ENCODE data around the gene TPCN2.

The TPCN2 gene

DNA sequence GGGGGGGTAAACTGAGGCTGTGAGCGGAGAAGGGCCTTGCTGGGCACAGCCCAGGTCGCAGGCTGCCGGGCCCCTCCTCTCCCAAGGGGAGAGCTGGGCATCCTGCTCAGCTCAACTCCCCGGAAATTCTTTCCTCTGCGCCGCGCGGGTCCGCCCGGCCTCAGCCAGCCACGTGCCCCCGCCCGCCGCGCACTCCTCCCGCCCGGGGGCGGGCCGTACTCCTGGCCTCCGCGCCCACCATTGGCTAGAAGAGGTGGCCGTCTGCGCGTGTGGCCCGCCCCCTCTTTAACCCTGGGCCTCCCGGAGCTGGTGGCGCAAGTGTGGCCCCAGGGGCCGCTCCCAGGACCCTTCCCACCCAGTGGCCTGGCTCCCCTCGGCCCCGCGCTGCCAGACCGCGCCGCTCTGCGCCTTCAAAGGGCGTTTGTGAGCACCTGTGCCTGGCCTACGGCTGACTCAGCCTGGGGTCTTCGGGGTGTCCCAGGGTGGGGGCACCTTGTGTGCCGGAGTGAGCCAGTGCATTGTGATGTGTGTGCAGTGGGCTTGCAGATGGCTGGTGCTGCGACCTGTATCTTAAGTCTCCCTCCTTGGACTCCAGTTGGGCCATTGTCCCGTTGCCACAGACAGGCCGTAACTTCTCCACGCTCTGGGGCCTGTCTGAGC, 37.6 kb upstream of the TPCN2 start:
- no peak for DNase-seq

GRCh38 chr11:69011624-69012091, 37.1 kb upstream of the TPCN2 start:
- DNase-seq, result no peak

DNA sequence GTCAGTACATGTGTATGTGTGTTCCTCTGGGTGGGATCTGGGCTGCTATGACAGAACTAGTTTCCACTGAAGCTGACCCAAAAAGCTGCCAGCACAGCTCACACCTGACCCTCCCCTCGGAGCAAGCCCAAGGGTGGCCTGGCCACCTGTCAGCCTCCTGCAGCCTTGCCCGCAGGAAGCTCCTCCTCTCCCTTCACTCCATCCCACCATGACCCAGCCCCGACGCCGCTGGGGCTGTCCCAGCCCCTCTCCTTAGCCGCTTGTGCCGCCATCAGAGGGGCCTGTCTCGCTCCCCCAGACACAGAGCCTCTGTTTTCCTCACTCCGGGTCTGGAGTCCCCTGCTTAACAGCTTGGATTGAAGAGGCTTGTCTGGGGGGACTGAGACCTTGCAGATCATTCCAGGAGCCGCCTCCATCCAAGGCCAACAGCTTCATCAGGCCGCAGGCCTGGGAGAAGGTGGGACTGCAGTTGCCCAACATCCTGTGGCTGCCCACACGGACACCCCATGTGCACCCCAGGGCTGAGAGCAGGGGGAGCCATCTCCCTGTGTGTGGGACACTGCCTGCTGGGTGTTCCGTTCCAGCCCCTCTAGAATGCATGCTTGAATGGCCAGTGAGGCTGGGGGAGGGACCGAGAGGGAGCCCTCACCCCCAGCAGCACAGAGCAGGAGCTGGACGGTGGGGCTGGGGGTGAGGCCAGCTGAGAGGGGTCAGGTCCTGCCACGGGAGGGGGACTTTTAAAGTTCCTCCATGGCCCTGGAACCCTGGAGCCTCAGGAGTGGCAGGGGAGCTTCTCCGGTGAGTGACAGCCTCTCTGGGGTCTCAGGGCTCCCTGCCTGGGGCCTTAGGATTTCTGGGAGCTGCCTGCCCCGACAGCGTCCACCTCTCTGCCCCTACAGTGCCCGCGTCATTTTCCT, 36.4 kb upstream of the TPCN2 start:
- no peak for DNase-seq

DNA sequence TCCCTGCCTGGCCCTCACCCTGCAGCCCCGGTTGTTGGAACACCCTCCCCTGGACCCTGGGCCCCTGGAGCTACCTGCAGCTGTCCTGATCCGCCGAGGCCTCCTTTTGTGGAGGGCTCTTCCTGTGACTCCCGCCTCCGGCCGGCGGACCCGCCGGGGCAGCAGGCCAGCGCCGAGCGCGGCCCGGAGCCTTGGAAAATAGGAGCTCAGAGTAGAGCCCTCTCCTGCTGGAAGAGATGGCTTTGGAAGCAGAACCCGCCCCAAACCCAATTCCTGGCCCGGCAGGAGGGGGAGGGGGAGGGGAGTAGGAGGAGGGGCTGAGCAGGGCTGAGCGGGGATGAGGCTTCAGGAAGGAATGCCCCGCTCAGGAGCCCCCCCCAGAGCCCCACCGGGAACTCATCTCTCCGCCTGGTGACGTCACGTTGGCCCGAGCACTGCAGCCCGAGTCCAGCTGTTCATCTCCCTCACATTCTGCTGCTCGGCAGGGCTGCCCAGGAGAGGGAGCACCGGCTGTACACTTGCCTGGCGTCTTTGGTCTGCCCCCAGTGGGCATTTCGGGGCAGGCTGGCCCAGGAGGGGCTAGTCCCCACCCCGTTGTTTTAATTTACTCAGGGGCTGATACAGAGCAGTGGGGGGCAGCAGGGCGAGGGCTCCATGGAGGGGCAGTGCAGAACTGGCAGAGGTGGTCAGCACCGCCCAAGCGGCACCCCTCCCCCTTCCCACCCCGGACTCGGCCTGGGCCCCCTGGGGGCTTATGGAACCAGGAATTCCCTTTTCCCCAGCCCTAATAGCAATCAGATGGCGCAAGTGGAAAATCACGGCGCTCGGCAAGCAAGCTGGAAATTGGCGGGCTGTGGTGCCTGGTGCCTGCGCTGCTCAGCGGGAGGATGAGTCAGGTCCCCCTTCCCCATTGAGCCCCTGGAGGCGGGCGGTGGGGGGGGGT, 35.5 kb upstream of the TPCN2 start, which contains the start of gene MRGPRF:
Gene MRGPRF (minus strand): TSS at position 238 of the 943 bp plus-strand sequence. CDS start 3,345 bp downstream, outside the sequence.
- DNase-seq, result no peak

- no peak for DNase-seq
Measured at GRCh38 chr11:69014084-69014851, 34.5 kb upstream of the TPCN2 start.

DNA sequence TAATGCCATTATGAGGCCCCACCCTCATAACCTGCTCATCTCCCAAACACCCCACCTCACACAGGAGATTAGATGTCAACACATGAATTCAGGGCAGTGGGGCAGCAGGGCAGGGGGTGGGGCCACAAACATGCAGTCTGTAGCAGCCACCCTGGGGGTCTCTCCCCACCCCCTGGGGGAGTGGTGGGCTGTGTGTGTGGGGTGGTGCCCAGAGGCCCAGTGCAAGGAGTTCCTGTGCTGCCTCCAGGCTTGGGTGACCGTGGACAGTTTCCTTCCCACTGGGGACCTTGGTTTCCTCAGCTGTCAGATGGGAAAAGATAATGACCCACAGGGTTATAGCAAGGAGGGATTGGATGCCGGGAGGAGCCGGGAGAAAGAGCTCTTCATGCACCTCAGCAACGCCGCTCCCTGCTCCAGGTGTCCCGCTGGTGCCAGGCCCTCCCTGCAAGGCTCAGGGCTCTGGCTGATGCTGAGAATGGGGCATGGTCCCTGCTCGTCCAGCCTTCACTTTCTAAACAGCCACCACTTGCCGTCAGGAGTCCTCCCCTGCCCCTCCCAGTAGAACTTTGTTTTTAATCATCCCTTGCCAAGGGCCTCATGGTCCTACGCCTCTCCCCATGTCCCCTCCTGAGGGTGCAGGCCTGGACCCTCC, 33.7 kb upstream of the TPCN2 start:
- no peak for DNase-seq

DNA sequence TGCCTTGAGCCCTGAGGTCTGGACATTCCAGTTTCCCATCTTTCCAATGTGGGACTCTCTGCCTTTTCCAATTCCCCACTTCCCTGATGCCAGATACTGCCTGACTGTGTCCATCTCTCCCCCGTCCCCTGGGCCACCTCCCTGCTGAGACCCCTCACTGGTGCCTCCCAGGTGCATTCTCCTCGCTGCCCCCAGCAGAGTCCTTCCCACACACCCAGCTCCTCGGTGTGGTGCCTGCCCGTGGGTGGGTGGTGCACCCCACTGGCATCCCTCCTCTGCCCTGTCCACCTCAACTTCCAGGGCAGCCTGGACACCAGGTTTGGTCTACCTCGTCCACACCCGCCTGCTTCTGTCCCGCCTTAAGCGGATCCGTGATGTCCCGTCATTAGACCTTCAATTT, 30.8 kb upstream of the TPCN2 start:
- no peak for DNase-seq

GRCh38 chr11:69018924-69019323, 29.8 kb upstream of the TPCN2 start:
- no peak for DNase-seq

DNA sequence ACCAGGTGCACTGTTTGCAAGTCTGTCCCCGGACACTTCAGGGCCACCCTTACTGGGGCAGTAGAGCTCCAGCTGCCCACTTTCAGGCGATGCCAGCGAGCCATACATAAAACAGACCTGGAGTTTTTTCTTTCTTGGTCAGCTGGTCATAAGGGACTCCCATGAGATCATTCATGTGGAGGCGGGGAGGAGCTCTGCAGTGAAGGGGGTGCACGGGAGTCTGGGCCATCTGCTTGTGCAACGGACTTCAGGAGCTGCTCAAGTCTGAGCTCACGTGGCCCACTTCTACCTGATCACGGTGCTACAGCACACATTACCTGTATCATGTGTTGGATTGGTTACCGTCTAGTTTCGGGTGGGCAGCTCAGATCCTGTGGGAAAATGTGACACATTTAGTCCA, 26.5 kb upstream of the TPCN2 start:
- DNase-seq, result no peak

DNA sequence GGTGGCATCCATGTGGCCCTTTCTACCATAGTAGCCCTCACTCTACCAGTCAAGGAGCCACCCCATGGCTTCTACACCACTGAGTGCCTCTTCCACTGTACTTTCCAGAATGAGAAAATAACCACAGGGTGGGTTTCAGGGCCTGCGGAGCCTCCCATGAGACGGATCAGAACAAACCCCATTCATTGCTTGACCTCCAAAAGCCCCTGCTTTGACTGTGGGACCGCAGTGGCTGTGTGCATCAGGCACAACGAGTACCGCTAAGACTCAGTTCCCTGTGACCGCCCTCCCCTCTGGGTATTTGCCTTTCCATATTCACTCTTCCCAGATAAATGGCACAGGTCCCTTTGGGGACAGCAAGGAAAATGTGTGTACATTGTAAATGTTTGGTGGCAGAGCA, 24.2 kb upstream of the TPCN2 start:
- no peak for DNase-seq

DNA sequence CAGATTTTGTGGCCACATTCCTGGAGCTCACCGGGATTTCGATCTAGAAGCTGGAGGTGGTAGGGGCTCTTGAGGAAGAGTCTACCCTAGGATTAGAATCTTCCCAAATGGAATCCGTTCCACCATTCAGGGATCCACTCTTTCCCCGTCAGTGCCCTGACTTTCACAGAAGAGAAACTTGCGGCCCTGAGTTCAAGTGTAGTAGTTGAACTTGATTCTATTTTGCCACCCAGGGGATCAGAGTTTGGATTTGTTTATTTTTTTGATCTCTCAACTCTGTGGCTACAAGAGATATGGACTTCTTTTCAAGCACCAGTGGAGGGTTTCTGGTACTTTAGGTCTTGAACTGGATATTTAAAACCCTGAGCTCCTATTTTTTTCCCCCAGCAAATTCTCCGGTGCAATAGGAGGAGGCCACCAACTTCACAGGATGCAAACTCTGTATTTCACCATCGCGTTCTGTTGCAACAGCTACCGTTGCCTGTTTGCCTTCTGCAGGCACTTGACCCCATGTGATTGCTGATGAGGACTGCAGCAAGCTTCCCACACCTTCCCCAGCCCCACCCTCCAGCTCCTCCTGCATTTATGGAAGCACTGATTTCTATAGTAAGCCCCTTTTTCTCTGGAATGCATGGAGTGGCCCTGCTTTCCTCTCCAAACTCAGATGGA, 20.9 kb upstream of the TPCN2 start:
- DNase-seq, result no peak

- no peak for DNase-seq
Measured at GRCh38 chr11:69030301-69030700, 18.4 kb upstream of the TPCN2 start.

DNA sequence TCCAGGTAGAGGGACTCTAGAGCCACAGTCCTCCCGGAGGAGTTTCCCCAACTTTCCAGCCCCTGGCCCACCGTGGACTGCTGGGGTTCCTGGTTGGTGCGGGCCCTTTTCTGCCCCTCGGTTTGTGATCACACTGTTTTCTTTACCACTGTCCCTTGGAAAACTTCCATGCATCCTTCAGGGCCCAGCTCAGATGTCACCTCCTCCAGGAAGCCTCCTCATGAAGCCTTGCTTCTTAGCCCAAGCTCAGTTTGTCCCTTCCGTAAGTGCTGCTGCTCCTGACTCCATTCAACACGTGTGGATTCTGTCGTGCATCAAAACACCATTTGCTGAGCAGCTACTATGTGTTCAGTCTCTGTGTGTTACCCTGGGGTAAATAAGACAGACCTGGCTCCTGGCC, 15.9 kb upstream of the TPCN2 start:
- no peak for DNase-seq

DNA sequence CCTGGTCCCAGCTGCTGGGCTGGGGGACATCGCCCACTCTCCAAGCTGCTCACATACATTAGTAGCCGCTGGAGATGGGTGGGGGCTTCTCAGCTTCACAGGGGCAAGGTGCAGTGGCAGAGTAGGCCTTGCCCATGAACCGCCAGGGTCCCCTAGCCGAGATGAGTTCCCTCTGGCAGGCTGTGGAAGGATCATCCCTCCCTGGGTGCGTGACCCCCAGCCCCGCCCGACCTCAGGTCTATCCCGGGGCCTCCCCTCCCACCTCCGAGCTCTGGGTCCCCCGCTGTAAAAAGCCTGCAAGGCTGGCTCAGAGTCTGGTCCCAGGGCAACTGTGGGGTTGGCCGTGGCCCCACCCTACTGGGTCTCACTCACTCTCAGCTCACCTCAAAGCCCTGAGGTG, 15.3 kb upstream of the TPCN2 start:
- no peak for DNase-seq

- DNase-seq, result no peak
Measured at GRCh38 chr11:69034123-69034867, 14.4 kb upstream of the TPCN2 start.

DNA sequence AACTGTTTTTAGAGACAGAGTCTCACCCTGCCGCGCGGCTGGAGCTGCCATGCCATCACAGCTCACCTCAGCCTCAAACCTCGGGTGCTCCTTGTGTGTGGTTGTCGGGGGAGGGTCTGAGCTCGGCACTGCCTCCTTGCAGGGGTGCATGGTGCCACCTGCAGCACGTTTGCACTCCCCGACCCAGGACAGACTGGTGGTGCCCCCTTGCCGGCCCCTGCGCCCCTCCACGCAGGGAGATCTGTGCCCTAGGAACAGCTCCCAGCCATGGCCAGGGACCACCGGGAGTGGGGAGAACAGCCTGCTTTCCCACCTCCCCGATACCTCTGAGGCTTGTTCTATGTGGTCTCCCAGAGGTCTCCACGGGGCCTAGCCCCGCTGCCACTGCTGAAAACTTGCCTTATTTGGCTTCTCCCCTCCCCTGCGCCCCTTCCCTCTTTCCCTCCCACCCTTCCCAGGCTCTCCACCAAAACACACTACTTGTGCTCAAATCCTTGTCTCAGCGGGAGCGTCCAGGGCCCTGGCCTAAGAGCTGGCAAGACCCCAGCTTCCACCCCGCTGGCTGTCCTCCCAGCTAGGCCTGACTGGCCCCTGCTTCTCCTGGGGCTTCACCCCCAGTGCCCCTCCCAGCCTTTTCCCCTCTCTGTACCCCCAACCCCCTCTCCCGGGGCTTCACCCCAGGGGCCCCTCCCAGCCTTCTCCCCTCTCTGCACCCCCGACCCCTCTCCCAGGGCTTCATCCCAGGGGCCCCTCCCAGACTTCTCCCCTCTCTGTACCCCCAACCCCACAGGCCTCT, 13.4 kb upstream of the TPCN2 start:
- no peak for DNase-seq

DNA sequence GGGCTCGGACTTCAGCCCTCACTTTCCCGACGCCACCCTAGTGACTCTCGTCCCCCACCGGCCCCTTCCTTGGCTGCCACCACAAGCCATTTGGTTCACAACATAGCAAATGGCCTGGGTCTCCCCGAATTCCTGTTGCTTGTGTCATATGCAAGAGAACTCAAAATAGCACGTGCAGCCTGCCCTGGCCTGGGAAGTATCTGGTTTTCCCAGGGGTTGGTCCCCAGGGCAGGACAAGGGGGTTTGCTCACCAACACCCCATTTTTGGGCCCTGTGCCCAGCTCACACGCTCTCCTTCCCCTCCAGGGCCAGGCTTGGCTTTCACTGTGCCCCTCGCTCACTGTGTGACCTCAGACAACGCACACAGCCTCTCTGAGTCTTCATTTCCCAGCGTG, 12.8 kb upstream of the TPCN2 start:
- DNase-seq, result no peak

GRCh38 chr11:69037074-69037473, 11.7 kb upstream of the TPCN2 start:
- DNase-seq, result no peak

- no peak for DNase-seq
Measured at GRCh38 chr11:69037544-69037943, 11.2 kb upstream of the TPCN2 start.

Measured in NCI-H187 (cell line).